Immature natural killer cell (primary cell): ENCODE measurements around the gene INSIG2. TPM values are rescaled to one million over a fixed set of nuclear protein-coding genes. Genes with fewer than 3 reads are reported as not detected.
A peak's percentile ranks its signal among the peaks of the same experiment; 100 is the strongest.

ENCODE experiments used
- DNase-seq, 3 donors: peaks; one replicate each; pipeline ENCODE4 v3.0.0; 2022; ENCODE audit warnings: mixed read lengths in 1 of 3
- H3K27ac Mint-ChIP-seq, 6 donors: one replicate each; pipeline ENCODE4 v1.8.0; 2020; ENCODE audit warnings: mixed read lengths in 6 of 6, mild to moderate bottlenecking in 5 of 6, inconsistent platforms in 4 of 6, moderate library complexity in 3 of 6
- H3K27me3 Mint-ChIP-seq, 3 donors: one replicate each; pipeline ENCODE4 v1.8.0; 2020 to 2021; ENCODE audit warnings: low read depth in 3 of 3, mild to moderate bottlenecking in 3 of 3, mixed read lengths in 3 of 3, moderate library complexity in 3 of 3, inconsistent platforms in 1 of 3
- H3K36me3 Mint-ChIP-seq, 3 donors: one replicate each; pipeline ENCODE4 v1.8.0; 2020; ENCODE audit warnings: mixed read lengths in 3 of 3, inconsistent platforms in 2 of 3, mild to moderate bottlenecking in 2 of 3
- H3K4me1 Mint-ChIP-seq, 2 donors: one replicate each; pipeline ENCODE4 v1.8.0; 2020; ENCODE audit warnings: inconsistent platforms in 2 of 2, mild to moderate bottlenecking in 2 of 2, mixed read lengths in 2 of 2, moderate library complexity in 1 of 2
- H3K4me3 Mint-ChIP-seq, 5 donors: one replicate each; pipeline ENCODE4 v1.8.0; 2020; ENCODE audit warnings: mild to moderate bottlenecking in 5 of 5, mixed read lengths in 5 of 5, inconsistent platforms in 3 of 5, moderate library complexity in 3 of 5
- H3K9me3 Mint-ChIP-seq, 6 donors: one replicate each; pipeline ENCODE4 v1.8.0; 2020; ENCODE audit warnings: mild to moderate bottlenecking in 6 of 6, mixed read lengths in 6 of 6, inconsistent platforms in 4 of 6, moderate library complexity in 3 of 6
- polyA plus RNA-seq, 3 donors: library from polyadenylated mRNA; unstranded; fragments of 300-500 nt; fragmentation: Illumina TruSeq; gene quantifications; one replicate each; pipeline ENCODE4 v1.2.3, GENCODE V29; 2021

INSIG2 gene
- polyA plus RNA-seq, 3 donors from 2014 or later: 15.9 to 19.8 (median 19.1) TPM

- Mint-ChIP-seq H3K36me3 (peaks cover 0 to 17% (median 8%) of the 10 kb centered on the region in 3 donors), H3K27me3 (no peaks in the 10 kb centered on the region), H3K27ac (peak overlapping the region in 2 of 6 donors; percentile 0 to 9), H3K4me3 (no peak overlapping the region), H3K4me1 (peaks cover 19 to 38% of the 10 kb centered on the region in 2 donors), H3K9me3 (no peaks in the 10 kb centered on the region)
- DNase-seq: no peak
Observed at GRCh38 chr2:118098307-118099030, 10.2 kb downstream of the INSIG2 start.

- Mint-ChIP-seq H3K27ac (peak overlapping the region in 1 of 6 donors; percentile 59), H3K4me1 (peaks cover 14 to 23% of the 10 kb centered on the region in 2 donors), H3K36me3 (peaks cover 4 to 30% (median 22%) of the 10 kb centered on the region in 3 donors), H3K4me3 (no peak overlapping the region), H3K9me3 (no peaks in the 10 kb centered on the region), H3K27me3 (no peaks in the 10 kb centered on the region)
- DNase-seq: no peak
Observed at GRCh38 chr2:118102433-118103082, 14.3 kb downstream of the INSIG2 start.

GRCh38 chr2:118103951-118104940 is 16.0 kb downstream of the INSIG2 start:
- Mint-ChIP-seq H3K9me3 (no peaks in the 10 kb centered on the region), H3K4me1 (peaks cover 2 to 6% of the 10 kb centered on the region in 2 donors), H3K27ac (no peak overlapping the region)

DNA sequence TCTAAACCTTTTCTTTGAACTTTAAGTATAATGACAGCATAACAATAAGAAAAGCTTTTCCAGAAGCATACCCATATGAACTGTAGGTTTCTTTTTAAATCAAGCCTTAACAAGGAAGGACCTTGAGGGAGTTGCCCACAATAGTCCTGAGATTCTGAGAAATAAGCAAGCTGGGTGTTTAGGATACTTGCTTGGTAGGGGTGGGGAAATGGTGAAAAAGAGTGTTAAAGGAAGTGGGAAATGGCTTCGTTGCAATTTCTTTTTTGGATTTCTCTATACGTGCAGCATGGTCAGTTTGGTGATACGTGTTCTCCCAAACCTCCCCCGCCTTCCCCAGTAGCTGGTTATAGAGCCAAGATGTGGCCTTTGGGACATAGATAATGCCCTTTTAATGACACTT is 17.2 kb downstream of the INSIG2 start:
- Mint-ChIP-seq H3K9me3 (no peaks in the 10 kb centered on the region), H3K36me3 (peaks cover 9 to 38% (median 22%) of the 10 kb centered on the region in 3 donors), H3K4me1 (peaks cover 0 to 5% of the 10 kb centered on the region in 2 donors), H3K27me3 (peaks cover 0 to 2% (median 0%) of the 10 kb centered on the region in 3 donors), H3K27ac (no peak overlapping the region), H3K4me3 (no peak overlapping the region)
- no peak for DNase-seq

More at GRCh38 chr2:118103951-118104940, 16.0 kb downstream of the INSIG2 start:
- Mint-ChIP-seq H3K27me3 (no peaks in the 10 kb centered on the region), H3K4me3 (no peak overlapping the region), H3K36me3 (peaks cover 4 to 30% (median 18%) of the 10 kb centered on the region in 3 donors)
- DNase-seq: no peak

DNA sequence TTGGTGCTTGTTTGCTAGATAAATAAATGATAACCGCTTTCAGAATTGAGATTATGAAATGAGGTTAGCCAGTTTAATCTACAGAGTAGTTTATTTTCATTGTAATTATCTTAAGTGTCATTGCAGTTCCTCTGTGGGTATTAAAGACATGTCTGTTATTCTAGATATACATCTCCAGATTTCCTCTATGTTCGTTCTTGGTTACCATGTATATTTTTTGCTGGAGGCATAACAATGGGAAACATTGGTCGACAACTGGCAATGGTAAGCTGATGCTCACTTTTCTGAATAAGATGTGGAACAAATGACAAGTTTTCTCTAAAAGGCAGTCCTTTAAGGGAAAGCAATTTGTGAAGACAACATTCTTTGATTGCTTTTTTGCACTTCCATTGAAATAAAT is 18.7 kb downstream of the INSIG2 start:
- H3K27ac Mint-ChIP-seq: no peak overlapping the region
- no peaks in the 10 kb centered on the region for H3K9me3 Mint-ChIP-seq
- peaks cover 0 to 5% of the 10 kb centered on the region in 2 donors for H3K4me1 Mint-ChIP-seq
- peaks cover 18 to 40% (median 22%) of the 10 kb centered on the region in 3 donors for H3K36me3 Mint-ChIP-seq
- H3K4me3 Mint-ChIP-seq: no peak overlapping the region
- H3K27me3 Mint-ChIP-seq: peaks cover 0 to 2% (median 0%) of the 10 kb centered on the region in 3 donors
- DNase-seq: no peak

GRCh38 chr2:118110310-118110709 is 22.0 kb downstream of the INSIG2 start:
- no peak for DNase-seq
- no peaks in the 10 kb centered on the region for H3K9me3 Mint-ChIP-seq
- peaks cover 0 to 2% (median 0%) of the 10 kb centered on the region in 3 donors for H3K27me3 Mint-ChIP-seq
- peaks cover 13 to 36% (median 15%) of the 10 kb centered on the region in 3 donors for H3K36me3 Mint-ChIP-seq
- H3K27ac Mint-ChIP-seq: no peak overlapping the region
- no peak overlapping the region for H3K4me3 Mint-ChIP-seq
- peaks cover 0 to 2% of the 10 kb centered on the region in 2 donors for H3K4me1 Mint-ChIP-seq

GRCh38 chr2:118110991-118111390 is 22.7 kb downstream of the INSIG2 start:
- H3K36me3 Mint-ChIP-seq: peaks cover 13 to 36% (median 14%) of the 10 kb centered on the region in 3 donors
- no peaks in the 10 kb centered on the region for H3K9me3 Mint-ChIP-seq
- H3K4me3 Mint-ChIP-seq: no peak overlapping the region
- H3K27ac Mint-ChIP-seq: no peak overlapping the region
- no peaks in the 10 kb centered on the region for H3K4me1 Mint-ChIP-seq
- peaks cover 0 to 2% (median 0%) of the 10 kb centered on the region in 3 donors for H3K27me3 Mint-ChIP-seq
- no peak for DNase-seq

DNA sequence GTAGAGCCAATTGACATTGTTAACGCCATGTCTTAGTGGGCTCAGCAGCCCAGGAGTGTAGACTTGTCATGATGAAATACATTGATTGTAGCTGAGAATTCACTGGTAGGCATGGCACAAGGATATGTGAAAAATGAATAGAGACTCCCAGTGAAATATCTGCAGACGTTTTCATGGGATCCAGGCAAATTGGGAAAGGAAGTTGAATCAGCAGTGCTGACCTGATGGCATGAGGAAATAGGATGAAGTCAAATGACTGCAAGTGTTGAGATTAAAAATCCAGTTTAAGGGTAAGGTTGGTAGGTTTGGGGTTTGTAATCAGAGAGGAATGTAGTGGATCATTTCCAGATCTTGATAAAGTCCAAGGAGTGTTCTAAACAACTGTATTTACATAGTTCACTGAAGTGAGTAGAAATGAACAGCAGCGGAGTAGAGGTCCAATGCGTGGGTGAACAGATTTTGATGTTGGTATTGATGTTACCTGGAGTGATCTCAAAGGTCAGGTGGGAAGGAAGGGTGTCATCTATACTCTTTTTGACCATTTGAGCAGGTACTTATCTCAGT is 24.6 kb downstream of the INSIG2 start:
- Mint-ChIP-seq H3K4me3 (no peak overlapping the region), H3K36me3 (peaks cover 9 to 30% (median 13%) of the 10 kb centered on the region in 3 donors), H3K27me3 (peaks cover 0 to 2% (median 0%) of the 10 kb centered on the region in 3 donors), H3K27ac (peak overlapping the region in 1 of 6 donors; percentile 8), H3K9me3 (no peaks in the 10 kb centered on the region), H3K4me1 (no peaks in the 10 kb centered on the region)
- DNase-seq: no peak

DNA sequence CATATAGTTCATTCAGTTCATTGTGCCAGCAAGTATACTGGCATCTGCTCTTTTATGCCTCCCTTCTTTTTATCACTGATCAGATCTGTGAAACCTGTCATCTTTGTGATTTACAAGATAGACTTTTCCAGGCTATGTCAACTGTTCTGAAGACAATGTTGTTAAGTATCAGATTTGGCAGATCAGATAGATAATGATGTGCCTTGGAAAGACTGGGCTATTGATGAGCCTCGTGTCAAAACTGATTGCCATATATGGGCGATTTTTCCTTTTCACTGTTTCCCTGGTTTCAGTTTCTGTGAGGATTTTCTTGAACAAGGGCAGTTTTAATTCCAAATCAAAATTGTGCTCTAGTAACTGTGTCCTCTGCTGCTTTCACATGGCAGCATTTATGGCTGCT is 26.6 kb downstream of the INSIG2 start:
- Mint-ChIP-seq H3K4me3 (no peak overlapping the region), H3K27me3 (peaks cover 0 to 3% (median 2%) of the 10 kb centered on the region in 3 donors), H3K9me3 (no peaks in the 10 kb centered on the region), H3K4me1 (no peaks in the 10 kb centered on the region), H3K36me3 (peaks cover 3 to 22% (median 16%) of the 10 kb centered on the region in 3 donors), H3K27ac (peak overlapping the region in 1 of 6 donors; percentile 13)
- DNase-seq: no peak

GRCh38 chr2:118115761-118116160 is 27.5 kb downstream of the INSIG2 start:
- no peak overlapping the region for H3K27ac Mint-ChIP-seq

GRCh38 chr2:118118479-118118878 is 30.2 kb downstream of the INSIG2 start:
- Mint-ChIP-seq H3K36me3 (peaks cover 0 to 3% (median 0%) of the 10 kb centered on the region in 3 donors), H3K27me3 (peaks cover 0 to 3% (median 2%) of the 10 kb centered on the region in 3 donors), H3K4me1 (peaks cover 7 to 10% of the 10 kb centered on the region in 2 donors), H3K27ac (no peak overlapping the region), H3K4me3 (no peak overlapping the region), H3K9me3 (no peaks in the 10 kb centered on the region)
- DNase-seq: no peak

More at GRCh38 chr2:118115761-118116160, 27.5 kb downstream of the INSIG2 start:
- H3K27me3 Mint-ChIP-seq: peaks cover 0 to 3% (median 0%) of the 10 kb centered on the region in 3 donors
- no peak overlapping the region for H3K4me3 Mint-ChIP-seq
- H3K9me3 Mint-ChIP-seq: no peaks in the 10 kb centered on the region
- no peak for DNase-seq
- H3K4me1 Mint-ChIP-seq: no peaks in the 10 kb centered on the region
- H3K36me3 Mint-ChIP-seq: peaks cover 3 to 17% (median 12%) of the 10 kb centered on the region in 3 donors

DNA sequence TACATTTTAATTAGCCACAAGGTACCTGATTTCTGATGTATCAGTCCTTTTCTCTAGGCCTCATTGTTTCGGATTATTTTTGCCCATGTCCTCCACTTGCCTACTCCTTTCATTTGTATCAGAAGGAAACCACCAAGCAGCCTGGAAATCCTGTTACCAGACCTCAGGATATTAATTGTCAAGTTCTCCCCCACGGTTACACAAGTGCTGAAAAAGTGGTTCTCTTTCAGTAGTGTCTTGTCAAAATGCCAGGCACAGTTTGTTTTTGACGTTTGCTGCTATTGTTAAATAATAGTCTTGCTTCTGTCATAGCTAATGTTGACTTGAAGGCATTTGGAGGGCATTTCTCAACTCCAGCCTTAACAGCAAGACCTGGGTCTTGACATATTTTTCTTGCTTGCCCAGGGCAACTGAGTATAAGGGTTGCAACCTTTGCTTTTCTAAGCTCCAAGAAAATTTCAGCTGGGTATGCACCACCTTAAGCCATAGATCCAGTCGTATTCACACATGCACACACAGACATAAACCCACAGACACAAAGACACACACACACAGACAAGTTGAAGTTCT is 31.0 kb downstream of the INSIG2 start:
- Mint-ChIP-seq H3K4me1 (peaks cover 8 to 11% of the 10 kb centered on the region in 2 donors), H3K36me3 (peaks cover 0 to 3% (median 0%) of the 10 kb centered on the region in 3 donors), H3K9me3 (no peaks in the 10 kb centered on the region), H3K27me3 (peaks cover 2 to 3% (median 2%) of the 10 kb centered on the region in 3 donors), H3K4me3 (no peak overlapping the region), H3K27ac (no peak overlapping the region)
- no peak for DNase-seq
